ENCODE measurements around the gene CERS6. TPM values are rescaled to one million over a fixed set of nuclear protein-coding genes. Genes with fewer than 3 reads are reported as not detected.

The CERS6 gene
- total RNA-seq, 1 donor from 2014 or later = 21.8 TPM

DNA sequence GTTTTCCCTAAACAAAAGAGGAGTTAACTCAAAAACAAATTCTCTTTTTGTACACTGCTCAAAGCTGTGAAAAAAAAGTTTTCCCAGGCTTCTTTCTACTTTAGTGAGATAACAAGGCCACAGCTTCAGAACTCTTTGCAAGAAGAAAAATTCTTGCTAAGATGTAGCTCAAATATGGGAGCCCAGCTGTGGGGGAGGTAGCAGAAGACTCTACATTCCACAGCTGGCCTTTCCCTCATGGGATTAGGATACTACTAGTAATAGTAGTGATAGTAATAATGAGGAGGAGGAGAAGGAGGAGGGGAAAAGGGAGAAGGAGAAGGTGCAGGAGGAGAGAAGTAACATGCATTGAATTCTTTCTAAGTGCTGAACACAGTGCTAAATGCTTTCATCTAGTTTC lies 19.2 kb upstream of the CERS6 start:
- Histone ChIP-seq H3K36me3 (no peaks in the 10 kb centered on the region), H3K27ac (no peak overlapping the region), H3K4me3 (no peak overlapping the region), H3K4me1 (no peaks in the 10 kb centered on the region), H3K27me3 (ENCODE audit: low read depth) (no peaks in the 10 kb centered on the region), H3K9me3 (no peaks in the 10 kb centered on the region)
- ATAC-seq (no peak), DNase-seq (no peak)
- TF ChIP-seq, protein P1, sequence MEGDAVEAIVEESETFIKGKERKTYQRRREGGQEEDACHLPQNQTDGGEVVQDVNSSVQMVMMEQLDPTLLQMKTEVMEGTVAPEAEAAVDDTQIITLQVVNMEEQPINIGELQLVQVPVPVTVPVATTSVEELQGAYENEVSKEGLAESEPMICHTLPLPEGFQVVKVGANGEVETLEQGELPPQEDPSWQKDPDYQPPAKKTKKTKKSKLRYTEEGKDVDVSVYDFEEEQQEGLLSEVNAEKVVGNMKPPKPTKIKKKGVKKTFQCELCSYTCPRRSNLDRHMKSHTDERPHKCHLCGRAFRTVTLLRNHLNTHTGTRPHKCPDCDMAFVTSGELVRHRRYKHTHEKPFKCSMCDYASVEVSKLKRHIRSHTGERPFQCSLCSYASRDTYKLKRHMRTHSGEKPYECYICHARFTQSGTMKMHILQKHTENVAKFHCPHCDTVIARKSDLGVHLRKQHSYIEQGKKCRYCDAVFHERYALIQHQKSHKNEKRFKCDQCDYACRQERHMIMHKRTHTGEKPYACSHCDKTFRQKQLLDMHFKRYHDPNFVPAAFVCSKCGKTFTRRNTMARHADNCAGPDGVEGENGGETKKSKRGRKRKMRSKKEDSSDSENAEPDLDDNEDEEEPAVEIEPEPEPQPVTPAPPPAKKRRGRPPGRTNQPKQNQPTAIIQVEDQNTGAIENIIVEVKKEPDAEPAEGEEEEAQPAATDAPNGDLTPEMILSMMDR (IDR thresholded peaks at IDR 0.05) = no peak
- intact Hi-C loops (cut with DNase I) = no loop called here

DNA sequence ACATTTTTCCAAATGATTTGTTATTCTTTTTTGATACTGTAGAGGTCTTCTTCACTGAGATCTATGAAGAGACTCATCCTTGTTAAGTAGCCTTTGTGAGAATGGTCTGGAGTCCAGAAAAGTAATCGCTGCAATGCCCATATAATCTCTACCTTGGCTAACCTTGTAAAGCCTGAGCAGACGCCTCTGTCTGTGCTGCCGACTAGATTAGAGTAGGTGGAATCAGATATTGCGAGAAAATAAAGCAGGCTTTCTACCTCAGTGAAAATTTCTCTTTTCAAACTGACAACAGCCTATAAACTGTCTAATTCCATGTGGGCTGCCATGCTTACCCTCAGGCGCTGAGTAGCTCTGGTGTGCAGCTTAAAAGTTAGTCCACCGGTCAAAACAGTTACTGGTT lies 17.5 kb upstream of the CERS6 start:
- TF ChIP-seq, protein P1 (IDR thresholded peaks at IDR 0.05) = no peak
- Histone ChIP-seq H3K27me3 (ENCODE audit: low read depth) (no peaks in the 10 kb centered on the region), H3K36me3 (no peaks in the 10 kb centered on the region), H3K4me3 (no peak overlapping the region), H3K4me1 (no peaks in the 10 kb centered on the region), H3K9me3 (no peaks in the 10 kb centered on the region), H3K27ac (no peak overlapping the region)
- ATAC-seq (no peak), DNase-seq (no peak)
- intact Hi-C loops (cut with DNase I) = no loop called here

DNA sequence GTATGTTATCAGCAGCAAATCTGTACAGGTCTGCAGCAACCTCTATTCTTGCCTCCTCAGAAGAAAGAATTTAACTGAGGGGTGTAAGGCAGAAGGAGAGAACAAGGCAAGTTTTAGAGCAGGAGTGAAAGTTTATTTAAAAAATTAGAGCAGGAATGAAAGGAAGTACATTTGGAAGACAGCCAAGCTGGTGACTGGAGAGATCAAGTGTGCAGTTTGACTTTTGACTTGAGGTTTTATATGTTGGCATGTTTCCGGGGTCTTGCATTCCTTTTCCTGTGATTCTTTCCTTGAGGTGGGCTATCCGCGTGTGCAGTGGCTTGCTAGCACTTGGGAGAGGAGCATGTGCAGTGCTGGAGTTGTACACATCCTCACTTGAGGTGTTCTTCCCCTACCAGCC lies 16.5 kb upstream of the CERS6 start:
- no peak overlapping the region for H3K4me3 ChIP-seq
- no peak overlapping the region for H3K27ac ChIP-seq
- ATAC-seq (no peak), DNase-seq (no peak)
- H3K36me3 ChIP-seq = no peaks in the 10 kb centered on the region
- H3K4me1 ChIP-seq = no peaks in the 10 kb centered on the region
- intact Hi-C loops (cut with DNase I) = no loop called here
- TF ChIP-seq, protein P1 (IDR thresholded peaks at IDR 0.05) = no peak
- H3K27me3 ChIP-seq (ENCODE audit: low read depth) = no peaks in the 10 kb centered on the region
- H3K9me3 ChIP-seq = no peaks in the 10 kb centered on the region

DNA sequence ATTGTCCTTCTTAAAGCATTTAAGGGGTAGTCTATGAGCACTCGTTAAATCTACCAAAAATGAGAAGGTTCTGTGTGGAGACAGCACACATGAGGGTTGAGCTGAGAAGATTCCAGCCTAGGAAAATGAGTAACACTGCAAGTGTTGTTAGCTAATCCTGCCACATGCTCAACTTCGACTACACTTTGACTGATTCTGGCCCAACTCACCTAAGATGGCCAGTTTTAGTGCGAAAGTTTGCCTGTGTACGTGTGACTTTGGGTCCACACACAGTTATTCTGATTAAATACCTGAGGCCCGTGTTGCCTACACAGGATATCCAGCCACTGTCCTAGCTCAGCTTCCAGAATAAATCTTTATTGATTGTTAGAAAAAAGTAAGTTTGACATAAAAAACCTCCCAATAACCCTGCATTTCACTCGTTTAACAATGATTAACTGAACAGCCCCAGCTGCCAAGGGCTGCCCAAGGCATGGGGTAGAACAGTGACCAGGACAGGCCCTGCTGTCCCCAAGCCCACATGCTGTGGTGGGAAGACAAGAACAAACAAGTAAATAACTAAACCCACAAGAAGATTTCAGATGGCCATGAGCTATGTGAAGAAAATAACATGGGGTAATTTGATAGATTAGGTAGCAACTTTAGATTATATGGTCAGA lies 14.7 kb upstream of the CERS6 start:
- ATAC-seq (no peak), DNase-seq (no peak)
- Histone ChIP-seq H3K9me3 (no peaks in the 10 kb centered on the region), H3K36me3 (no peaks in the 10 kb centered on the region), H3K27ac (no peak overlapping the region), H3K4me1 (no peaks in the 10 kb centered on the region), H3K27me3 (ENCODE audit: low read depth) (no peaks in the 10 kb centered on the region), H3K4me3 (no peak overlapping the region)
- intact Hi-C loops (cut with DNase I) = no loop called here
- TF ChIP-seq, protein P1 (IDR thresholded peaks at IDR 0.05) = no peak

DNA sequence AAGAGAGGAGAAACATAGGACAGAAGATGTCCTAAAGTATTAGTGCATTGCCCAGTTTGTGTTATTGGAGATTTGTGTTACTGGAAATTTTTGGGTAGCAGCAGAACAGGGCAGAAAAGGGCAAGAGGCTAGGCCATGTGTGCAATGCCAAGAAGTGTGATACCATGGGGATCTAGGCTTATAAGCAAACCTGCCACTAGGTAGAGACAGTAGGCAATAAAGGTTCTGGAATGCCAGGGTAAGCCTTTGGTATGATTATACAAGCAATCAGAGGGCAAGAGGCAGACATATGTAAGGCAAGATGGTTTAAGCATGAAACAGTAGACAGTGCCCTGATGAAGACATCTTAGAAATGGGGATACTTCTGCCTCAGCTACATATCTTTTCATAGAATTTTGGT lies 12.3 kb upstream of the CERS6 start:
- Histone ChIP-seq H3K27me3 (ENCODE audit: low read depth) (no peaks in the 10 kb centered on the region), H3K27ac (no peak overlapping the region), H3K36me3 (no peaks in the 10 kb centered on the region), H3K9me3 (no peaks in the 10 kb centered on the region), H3K4me1 (no peaks in the 10 kb centered on the region), H3K4me3 (no peak overlapping the region)
- intact Hi-C loops (cut with DNase I) = no loop called here
- DNase-seq (no peak), ATAC-seq (no peak)
- TF ChIP-seq, protein P1 (IDR thresholded peaks at IDR 0.05) = no peak
